GM10248 (cell line): ENCODE data around the gene UBALD2.

ENCODE experiments used
- CTCF ChIA-PET: fragments of 300-600 bp; sonication (Branson Sonifier 250); formaldehyde crosslinking; extraction: SDS; loops from one replicate; lab custom pipeline; 2021; ENCODE audit warnings: antibody characterized with exemption; lab: Yijun Ruan, JAX
- POLR2A ChIA-PET: fragments of 350-650 bp; sonication (Branson Sonifier 250); formaldehyde crosslinking; extraction: SDS; loops from one replicate; lab custom pipeline; 2020; ENCODE audit warnings: antibody characterized with exemption; lab: Yijun Ruan, JAX
- DNase-seq: peaks from one replicate; pipeline ENCODE4 v3.0.0; 2012; ENCODE audit errors: extremely low spot score
- TF ChIP-seq, protein P1 (sequence below): IDR thresholded peaks from 2 replicates; pipeline ENCODE4 v1.5.1; 2012; ENCODE audit warnings: mild to moderate bottlenecking, low read depth; ENCODE audit errors: extremely low read depth, missing control alignments, control extremely low read depth

The UBALD2 gene

DNA sequence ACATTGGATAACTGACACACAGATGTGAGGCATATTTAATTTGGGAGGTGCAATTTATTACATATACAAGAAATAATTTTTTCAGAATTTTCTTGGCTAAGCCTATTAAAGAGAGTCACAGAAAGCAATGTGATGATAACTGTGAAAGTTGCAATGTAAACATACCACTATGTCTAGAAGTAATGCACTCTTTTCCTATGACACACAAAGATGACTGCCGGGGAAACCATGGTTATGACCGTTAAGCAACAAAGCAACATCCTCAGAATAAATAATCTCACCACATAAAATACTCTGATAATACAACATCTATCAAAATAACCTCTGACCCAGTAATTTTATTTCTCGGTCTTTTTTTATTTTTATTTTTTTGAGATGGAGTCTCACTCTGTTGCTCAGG lies 53.4 kb downstream of the UBALD2 start:
- CTCF ChIA-PET: interaction anchor here (1.9 kb wide), 1 partner anchor 16 kb away, joined by 6 read pairs; no protein-coding TSS in a partner anchor
- POLR2A ChIA-PET: no interaction called here
- DNase-seq: no peak
- TF ChIP-seq, protein P1, sequence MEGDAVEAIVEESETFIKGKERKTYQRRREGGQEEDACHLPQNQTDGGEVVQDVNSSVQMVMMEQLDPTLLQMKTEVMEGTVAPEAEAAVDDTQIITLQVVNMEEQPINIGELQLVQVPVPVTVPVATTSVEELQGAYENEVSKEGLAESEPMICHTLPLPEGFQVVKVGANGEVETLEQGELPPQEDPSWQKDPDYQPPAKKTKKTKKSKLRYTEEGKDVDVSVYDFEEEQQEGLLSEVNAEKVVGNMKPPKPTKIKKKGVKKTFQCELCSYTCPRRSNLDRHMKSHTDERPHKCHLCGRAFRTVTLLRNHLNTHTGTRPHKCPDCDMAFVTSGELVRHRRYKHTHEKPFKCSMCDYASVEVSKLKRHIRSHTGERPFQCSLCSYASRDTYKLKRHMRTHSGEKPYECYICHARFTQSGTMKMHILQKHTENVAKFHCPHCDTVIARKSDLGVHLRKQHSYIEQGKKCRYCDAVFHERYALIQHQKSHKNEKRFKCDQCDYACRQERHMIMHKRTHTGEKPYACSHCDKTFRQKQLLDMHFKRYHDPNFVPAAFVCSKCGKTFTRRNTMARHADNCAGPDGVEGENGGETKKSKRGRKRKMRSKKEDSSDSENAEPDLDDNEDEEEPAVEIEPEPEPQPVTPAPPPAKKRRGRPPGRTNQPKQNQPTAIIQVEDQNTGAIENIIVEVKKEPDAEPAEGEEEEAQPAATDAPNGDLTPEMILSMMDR: no peak
